Measurements from ENCODE around the gene ARMC9. TPM values are rescaled to one million over a fixed set of nuclear protein-coding genes. Genes with fewer than 3 reads are reported as not detected.
"Not testable (repeated sequence)": the region's sequence is repeated elsewhere in the genome, so short reads cannot be mapped to it uniquely, and the experiment has no call there.

ARMC9 gene
- total and polyA plus RNA-seq, 8 donors: 3.7 to 15.0 (median 8.1) TPM

GRCh38 chr2:231172025-231172424 lies 26.4 kb upstream of the ARMC9 start:
- Histone ChIP-seq H3K27me3 (no peaks in the 10 kb centered on the region), H3K4me3 (no peak overlapping the region), H3K27ac (no peak overlapping the region), H3K36me3 (peaks cover 0 to 12% (median 0%) of the 10 kb centered on the region in 3 donors), H3K9me3 (no peaks in the 10 kb centered on the region), H3K4me1 (no peaks in the 10 kb centered on the region)
- no peak for ATAC-seq
- FAIRE-seq: no peak
- intact Hi-C loops (cut with DNase I): no loop called here
- 76 to 96% methylated on average over 3 of the region's 3 CpGs for WGBS, 2 donors
- DNase-seq: no peak
- TF ChIP-seq CTCF (IDR thresholded peaks at IDR 0.05): no peak

- Histone ChIP-seq H3K27me3 (no peaks in the 10 kb centered on the region), H3K4me3 (no peak overlapping the region), H3K4me1 (no peaks in the 10 kb centered on the region), H3K36me3 (peaks cover 0 to 8% (median 0%) of the 10 kb centered on the region in 3 donors), H3K27ac (no peak overlapping the region), H3K9me3 (no peaks in the 10 kb centered on the region)
- intact Hi-C loops (cut with DNase I): no loop called here
- no peak for ATAC-seq
- TF ChIP-seq CTCF (IDR thresholded peaks at IDR 0.05): no peak
- no peak for DNase-seq
- FAIRE-seq: no peak
- WGBS, 2 donors: 52 to 56% methylated on average over 2 of the region's 2 CpGs
These were observed 24.2 kb upstream of the ARMC9 start for GRCh38 chr2:231174211-231174651.

- no peaks in the 10 kb centered on the region for H3K4me1 ChIP-seq
- H3K27ac ChIP-seq: no peak overlapping the region
- 89% methylated on average over 2 of the region's 2 CpGs for WGBS, 2 donors
- TF ChIP-seq CTCF (IDR thresholded peaks at IDR 0.05): no peak
- no peaks in the 10 kb centered on the region for H3K27me3 ChIP-seq
- no peak overlapping the region for H3K4me3 ChIP-seq
- H3K36me3 ChIP-seq: peaks cover 0 to 2% (median 0%) of the 10 kb centered on the region in 3 donors
- FAIRE-seq: no peak
- H3K9me3 ChIP-seq: no peaks in the 10 kb centered on the region
- no peak for DNase-seq
- intact Hi-C loops (cut with DNase I): no loop called here
- no peak for ATAC-seq
These were observed 22.4 kb upstream of the ARMC9 start for GRCh38 chr2:231176066-231176465.

- intact Hi-C loops (cut with DNase I): no loop called here
- Histone ChIP-seq H3K4me1 (no peaks in the 10 kb centered on the region), H3K27ac (no peak overlapping the region), H3K4me3 (no peak overlapping the region), H3K27me3 (no peaks in the 10 kb centered on the region), H3K36me3 (no peaks in the 10 kb centered on the region), H3K9me3 (no peaks in the 10 kb centered on the region)
- ATAC-seq (no peak), DNase-seq (no peak), FAIRE-seq (no peak)
- WGBS, 2 donors: 86 to 87% methylated on average over 11 of the region's 11 CpGs
- no peak for TF ChIP-seq CTCF (IDR thresholded peaks at IDR 0.05)
These were observed 21.0 kb upstream of the ARMC9 start for GRCh38 chr2:231177156-231178025.

- H3K27me3 ChIP-seq; DNase-seq; H3K9me3 ChIP-seq; ATAC-seq; intact Hi-C loops (cut with DNase I); FAIRE-seq; H3K27ac ChIP-seq; H3K4me3 ChIP-seq; H3K36me3 ChIP-seq; H3K4me1 ChIP-seq: not testable (repeated sequence)
- 91 to 93% methylated on average over 5 of the region's 5 CpGs for whole genome bisulfite sequencing, 2 donors
These were observed 19.6 kb upstream of the ARMC9 start for GRCh38 chr2:231178805-231179204.
